Measurements from ENCODE around the gene MTHFS. TPM values are rescaled to one million over a fixed set of nuclear protein-coding genes. Genes with fewer than 3 reads are reported as not detected.

The MTHFS gene
- total RNA-seq, 4 donors from 2014 or later: 6.9 to 16.9 (median 16.3) TPM

DNA sequence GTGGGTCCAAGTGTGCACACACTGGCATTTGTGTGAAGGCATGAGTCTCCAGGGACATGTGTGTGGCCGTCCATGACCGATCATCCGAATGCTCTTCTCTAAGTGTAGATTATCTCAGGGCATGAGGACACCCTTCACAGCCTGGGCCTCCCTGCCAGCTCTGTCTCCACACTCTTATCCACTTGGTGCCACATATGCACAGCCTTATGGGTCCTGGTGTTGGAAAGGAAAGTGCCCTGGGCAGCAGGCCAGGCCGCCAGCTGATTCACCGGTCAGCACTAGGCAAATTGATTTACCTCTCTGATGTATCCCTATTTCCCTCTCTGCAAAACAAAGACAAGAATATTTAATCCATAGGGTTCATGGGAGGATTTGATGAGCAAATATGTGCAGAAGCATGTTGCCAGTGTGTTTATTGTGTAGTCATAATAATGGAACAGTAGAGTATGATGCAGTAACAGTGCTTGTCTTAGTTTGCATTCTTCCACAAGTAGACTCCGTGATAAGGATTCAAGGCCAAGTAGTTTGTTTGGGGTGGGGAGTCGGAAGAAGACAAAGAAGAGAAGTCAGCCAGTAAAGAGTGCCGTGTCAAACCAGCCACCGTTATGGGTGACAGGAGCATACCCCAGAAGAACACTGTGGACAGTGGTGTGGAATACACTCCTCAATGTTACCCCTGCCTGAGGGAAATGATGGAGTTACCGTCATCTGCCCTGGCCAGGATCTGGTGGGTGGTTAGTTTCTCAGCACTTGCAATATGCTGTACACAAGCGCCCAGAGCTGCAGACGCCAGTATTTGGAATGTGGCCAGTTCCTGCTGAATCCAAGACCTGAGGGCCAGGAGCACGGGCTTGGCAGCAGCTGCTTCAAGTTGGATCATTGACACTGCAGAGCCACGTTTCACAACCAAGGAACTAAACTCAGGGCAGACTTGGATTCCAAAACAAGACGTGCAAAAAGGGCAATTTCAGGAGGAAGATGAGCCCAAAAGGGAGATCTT, 85.1 kb downstream of the MTHFS start:
- TF ChIP-seq EP300 (IDR thresholded peaks at IDR 0.05) (no peak), POLR2A (IDR thresholded peaks at IDR 0.05) (no peak)
- TF ChIP-seq, protein P1, sequence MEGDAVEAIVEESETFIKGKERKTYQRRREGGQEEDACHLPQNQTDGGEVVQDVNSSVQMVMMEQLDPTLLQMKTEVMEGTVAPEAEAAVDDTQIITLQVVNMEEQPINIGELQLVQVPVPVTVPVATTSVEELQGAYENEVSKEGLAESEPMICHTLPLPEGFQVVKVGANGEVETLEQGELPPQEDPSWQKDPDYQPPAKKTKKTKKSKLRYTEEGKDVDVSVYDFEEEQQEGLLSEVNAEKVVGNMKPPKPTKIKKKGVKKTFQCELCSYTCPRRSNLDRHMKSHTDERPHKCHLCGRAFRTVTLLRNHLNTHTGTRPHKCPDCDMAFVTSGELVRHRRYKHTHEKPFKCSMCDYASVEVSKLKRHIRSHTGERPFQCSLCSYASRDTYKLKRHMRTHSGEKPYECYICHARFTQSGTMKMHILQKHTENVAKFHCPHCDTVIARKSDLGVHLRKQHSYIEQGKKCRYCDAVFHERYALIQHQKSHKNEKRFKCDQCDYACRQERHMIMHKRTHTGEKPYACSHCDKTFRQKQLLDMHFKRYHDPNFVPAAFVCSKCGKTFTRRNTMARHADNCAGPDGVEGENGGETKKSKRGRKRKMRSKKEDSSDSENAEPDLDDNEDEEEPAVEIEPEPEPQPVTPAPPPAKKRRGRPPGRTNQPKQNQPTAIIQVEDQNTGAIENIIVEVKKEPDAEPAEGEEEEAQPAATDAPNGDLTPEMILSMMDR (IDR thresholded peaks at IDR 0.05): no peak
- no peak overlapping the region for H3K4me3 ChIP-seq
- no peaks in the 10 kb centered on the region for H3K27me3 ChIP-seq
- peak in 1 of 2 donors; percentile 35 for DNase-seq (ENCODE audit: low spot score in 2 of 2)
- H3K9me3 ChIP-seq: peaks cover 0 to 8% (median 0%) of the 10 kb centered on the region in 4 donors
- H3K4me1 ChIP-seq: peaks cover 0 to 9% (median 0%) of the 10 kb centered on the region in 4 donors
- no peaks in the 10 kb centered on the region for H3K36me3 ChIP-seq
- H3K27ac ChIP-seq: no peak overlapping the region
- 41 to 53% methylated on average over 15 of the region's 15 CpGs for WGBS, 2 donors

DNA sequence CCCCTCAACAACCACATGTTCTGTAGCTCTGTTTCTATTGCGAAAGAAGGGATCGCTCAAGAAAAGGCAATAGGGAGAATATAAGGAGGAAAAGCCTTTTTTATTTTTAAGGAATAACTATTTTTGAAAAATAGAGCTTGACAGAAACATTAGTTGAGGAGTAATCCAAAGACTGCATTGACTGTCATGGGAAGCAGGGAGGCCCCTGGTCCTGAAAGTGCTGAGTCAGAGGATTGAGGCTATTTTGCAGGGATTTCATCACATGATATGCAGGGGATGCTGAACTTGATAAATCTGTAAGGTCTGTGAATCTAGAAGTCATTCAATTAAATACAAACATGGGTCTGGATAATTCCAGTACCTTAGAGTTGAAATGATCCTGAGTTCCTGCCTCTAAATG, 92.0 kb downstream of the MTHFS start:
- Histone ChIP-seq H3K27me3 (no peaks in the 10 kb centered on the region), H3K4me3 (no peak overlapping the region), H3K9me3 (peaks cover 0 to 8% (median 0%) of the 10 kb centered on the region in 4 donors), H3K36me3 (no peaks in the 10 kb centered on the region), H3K27ac (no peak overlapping the region), H3K4me1 (no peaks in the 10 kb centered on the region)
- TF ChIP-seq, protein P1 (IDR thresholded peaks at IDR 0.05): no peak
- TF ChIP-seq EP300 (IDR thresholded peaks at IDR 0.05) (no peak), POLR2A (IDR thresholded peaks at IDR 0.05) (no peak)
- 91 to 93% methylated on average over 2 of the region's 2 CpGs for WGBS, 2 donors
- no peak for DNase-seq (ENCODE audit: low spot score in 2 of 2)

DNA sequence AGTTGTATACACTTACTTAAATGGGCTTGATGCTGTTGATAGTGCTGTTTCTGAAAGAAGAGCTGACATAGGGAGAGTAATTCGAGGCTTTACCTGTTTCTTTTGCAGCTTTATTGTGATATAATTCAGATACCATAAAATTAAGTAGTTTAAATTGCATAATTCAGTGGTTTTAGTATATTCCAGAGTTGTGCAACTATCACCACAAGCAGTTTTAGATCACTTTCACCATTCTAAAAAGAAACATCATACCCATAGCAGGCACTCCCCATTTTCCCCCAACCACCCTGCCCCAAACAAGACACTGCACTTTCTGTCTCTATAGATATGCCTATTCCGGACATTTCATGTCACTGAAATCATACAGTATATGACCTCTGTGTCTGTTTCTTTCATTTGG, 98.5 kb downstream of the MTHFS start:
- no peaks in the 10 kb centered on the region for H3K36me3 ChIP-seq
- H3K27me3 ChIP-seq: no peaks in the 10 kb centered on the region
- peaks cover 0 to under 1% (median 0%) of the 10 kb centered on the region in 4 donors for H3K9me3 ChIP-seq
- 75 to 79% methylated on average over 2 of the region's 2 CpGs for WGBS, 2 donors
- TF ChIP-seq EP300 (IDR thresholded peaks at IDR 0.05): no peak
- H3K27ac ChIP-seq: no peak overlapping the region
- H3K4me3 ChIP-seq: no peak overlapping the region
- no peaks in the 10 kb centered on the region for H3K4me1 ChIP-seq
- DNase-seq (ENCODE audit: low spot score in 2 of 2): no peak

Small RNA genes lying within 50 kb of the gene (small RNA-seq; reads per million reads assigned to genes)
- gene RNU6-667P: not detected

Other genes with a start within 250 kb of the MTHFS start
- 1 to 10 TPM in 2 of 4 donors, under 1 TPM in 1, not detected in 1; 0.59 to 2.1 (median 1.3) TPM for gene BCL2A1, start 74.2 kb upstream of the MTHFS start, total RNA-seq
- 100 to 1,000 TPM in 1 of 4 donors, 10 to 100 TPM in 3; 68.6 to 126 (median 88.2) TPM for gene ZFAND6, start 162.7 kb upstream of the MTHFS start, total RNA-seq